Measurements from ENCODE around the gene TMPRSS11F. TPM values are rescaled to one million over a fixed set of nuclear protein-coding genes. Genes with fewer than 3 reads are reported as not detected.
A peak's percentile ranks its signal among the peaks of the same experiment; 100 is the strongest.

TMPRSS11F gene
- total and polyA plus RNA-seq, 9 of the 15 experiments (the other 6 are each of a cell fraction or from before 2014, with no cell fraction given): 0.03 to 0.36 (median 0.07) TPM; not detected in 2

GRCh38 chr4:68079928-68080327, 49.7 kb downstream of the TMPRSS11F start:
- POLR2A ChIA-PET: interaction anchor here (1.0 kb wide), 1 partner anchor 93 kb away, joined by 3 read pairs; no protein-coding TSS in a partner anchor
- no peaks in the 10 kb centered on the region for H3K4me1 ChIP-seq (replicated peaks in 1 of 2; ENCODE audit: control insufficient read depth in 2 of 2, insufficient read depth in 2 of 2, low read length in 2 of 2)
- in situ Hi-C loops (cut with MboI) (no loop called here), intact Hi-C loops (cut with micrococcal nuclease) (loop anchor here (5.0 to 10.0 kb wide), 3 partner anchors 85 to 175 kb away; no protein-coding TSS in a partner anchor)
- no peaks in the 10 kb centered on the region for H3K9me3 ChIP-seq (replicated peaks; ENCODE audit: control insufficient read depth, insufficient read depth, low read depth, low read length)
- no peak overlapping the region for H3K27ac ChIP-seq (ENCODE audit: extremely low read depth, low read depth, low read length)
- ATAC-seq (no peak), FAIRE-seq (peak; percentile 58), DNase-seq (ENCODE audit: extremely low read depth in 1 of 4, low spot score in 3 of 4) (no peak)
- CTCF ChIA-PET (ENCODE audit: low intra/inter-chr PET ratio): interaction anchor here (0.6 kb wide), 1 partner anchor 1727 kb away, joined by 4 read pairs; no protein-coding TSS in a partner anchor
- H3K36me3 ChIP-seq (ENCODE audit: control insufficient read depth, insufficient read depth, low read length): no peaks in the 10 kb centered on the region
- no peaks in the 10 kb centered on the region for H3K9me1 ChIP-seq (ENCODE audit: control insufficient read depth, insufficient read depth, low read length)
- H3K4me3 ChIP-seq: no peak overlapping the region
- no peak overlapping the region for H2AFZ ChIP-seq (ENCODE audit: low read depth, low read length)
- no peaks in the 10 kb centered on the region for H3K79me2 ChIP-seq (ENCODE audit: control insufficient read depth, insufficient read depth, low read length)
- H4K20me1 ChIP-seq (replicated peaks; ENCODE audit: control insufficient read depth, insufficient read depth, low read length): no peaks in the 10 kb centered on the region
- no peak overlapping the region for H3K9ac ChIP-seq (ENCODE audit: insufficient read depth in 1 of 2, low read depth in 2 of 2, low read length in 2 of 2)
- TF ChIP-seq CTCF (IDR thresholded peaks at IDR 0.05 in 2 of 3, conservative IDR thresholded peaks at IDR 0.05 in 1 of 3; ENCODE audit: insufficient read depth in 2 of 3, low read depth in 1 of 3, low read length in 3 of 3) (0 out of 6 replicates have a peak, but pooled peaks of 1 of the 3 experiments have one; percentile 3), ZNF668 (CRISPR knock-in tag; IDR thresholded peaks at IDR 0.05) (no peak)
- no peak overlapping the region for H3K4me2 ChIP-seq (ENCODE audit: insufficient read depth, low read length)
- H3K27me3 ChIP-seq (ENCODE audit: control insufficient read depth in 2 of 2, insufficient read depth in 2 of 2, low read length in 2 of 2): no peaks in the 10 kb centered on the region
- BruUV-seq (replicated peaks): no TSS peak

GRCh38 chr4:68077737-68078136, 51.9 kb downstream of the TMPRSS11F start:
- intact Hi-C loops (cut with micrococcal nuclease) (loop anchor here (5.0 to 10.0 kb wide), 3 partner anchors 83 to 177 kb away; no protein-coding TSS in a partner anchor), in situ Hi-C loops (cut with MboI) (no loop called here)
- 0% methylated on average over 8 of the region's 8 CpGs for WGBS (ENCODE audit: insufficient coverage, low coverage, missing lambda C conversion rate)
- no TSS peak for BruUV-seq (replicated peaks)
- Histone ChIP-seq H3K27me3 (ENCODE audit: control insufficient read depth in 2 of 2, insufficient read depth in 2 of 2, low read length in 2 of 2) (no peaks in the 10 kb centered on the region), H3K36me3 (ENCODE audit: control insufficient read depth, insufficient read depth, low read length) (no peaks in the 10 kb centered on the region), H3K9ac (ENCODE audit: insufficient read depth in 1 of 2, low read depth in 2 of 2, low read length in 2 of 2) (no peak overlapping the region), H3K4me1 (replicated peaks in 1 of 2; ENCODE audit: control insufficient read depth in 2 of 2, insufficient read depth in 2 of 2, low read length in 2 of 2) (no peaks in the 10 kb centered on the region), H3K9me3 (replicated peaks; ENCODE audit: control insufficient read depth, insufficient read depth, low read depth, low read length) (no peaks in the 10 kb centered on the region), H3K4me2 (ENCODE audit: insufficient read depth, low read length) (no peak overlapping the region), H3K9me1 (ENCODE audit: control insufficient read depth, insufficient read depth, low read length) (no peaks in the 10 kb centered on the region), H3K4me3 (no peak overlapping the region), H3K27ac (ENCODE audit: extremely low read depth, low read depth, low read length) (no peak overlapping the region), H2AFZ (ENCODE audit: low read depth, low read length) (no peak overlapping the region), H4K20me1 (replicated peaks; ENCODE audit: control insufficient read depth, insufficient read depth, low read length) (no peaks in the 10 kb centered on the region), H3K79me2 (ENCODE audit: control insufficient read depth, insufficient read depth, low read length) (no peaks in the 10 kb centered on the region)
- ATAC-seq (no peak), FAIRE-seq (no peak), DNase-seq (ENCODE audit: extremely low read depth in 1 of 4, low spot score in 3 of 4) (no peak)
- CTCF ChIA-PET (ENCODE audit: low intra/inter-chr PET ratio): no interaction called here
- POLR2A ChIA-PET: no interaction called here
- TF ChIP-seq ZNF778 (CRISPR knock-in tag; IDR thresholded peaks at IDR 0.05) (no peak), POLR2AphosphoS2 (IDR thresholded peaks at IDR 0.05; ENCODE audit: low read length) (no peak), ZHX1 (conservative IDR thresholded peaks at IDR 0.05; ENCODE audit: low read length) (no peak), BRF2 (IDR thresholded peaks at IDR 0.05; ENCODE audit: borderline replicate concordance, insufficient read depth, insufficient read length) (no peak), ZSCAN29 (IDR thresholded peaks at IDR 0.05) (no peak)

All from K562 (cell line).